Ovary (tissue), 9 donors: Measurements from ENCODE around the gene GRIA4. TPM values are rescaled to one million over a fixed set of nuclear protein-coding genes. Genes with fewer than 3 reads are reported as not detected.
"Not testable (repeated sequence)": the region's sequence is repeated elsewhere in the genome, so short reads cannot be mapped to it uniquely, and the experiment has no call there.

Source experiments
- DNase-seq, 5 donors: peaks; one replicate each; pipeline ENCODE4 v3.0.0-alpha.2; 2019 to 2020
- H3K27ac ChIP-seq, 2 donors: fragments of 200-600 bp; one replicate each; pipeline versions ENCODE4 v1.5.1 to v1.8.0; 2019 to 2022
- H3K27me3 ChIP-seq: fragments of 200-600 bp; one replicate; pipeline ENCODE4 v1.8.0; 2022
- H3K36me3 ChIP-seq: fragments of 200-600 bp; sonication (generic); one replicate; pipeline ENCODE4 v1.5.1; 2019
- H3K4me1 ChIP-seq: one replicate; pipeline ENCODE4 v1.8.1; 2013; ENCODE audit warnings: mild to moderate bottlenecking, moderate library complexity; ENCODE audit not compliant: insufficient read depth
- H3K4me3 ChIP-seq: fragments of 200-600 bp; sonication (generic); one replicate; pipeline ENCODE4 v1.5.1; 2017
- H3K9me3 ChIP-seq, 2 donors: fragments of 200-600 bp in 1 of 2; sonication (generic) in 1 of 2; one replicate each; pipeline versions ENCODE4 v1.5.1 to v1.8.1; 2013 to 2019; ENCODE audit warnings: mild to moderate bottlenecking in 1 of 2, moderate library complexity in 1 of 2
- EP300 ChIP-seq: sonication (generic); formaldehyde crosslinking; IDR thresholded peaks from one replicate; pipeline ENCODE4 v1.6.1; 2017; ENCODE audit warnings: antibody characterized with exemption
- POLR2A ChIP-seq: fragments of 450-650 bp; IDR thresholded peaks from one replicate; pipeline ENCODE4 v1.6.1; 2017; ENCODE audit warnings: antibody characterized with exemption, mild to moderate bottlenecking, moderate library complexity
- whole genome bisulfite sequencing, 3 donors: extraction: QIAGEN DNeasy Blood & Tissue Kit in 1 of 3; methylation state at CpG; one replicate each; pipeline versions ENCODE4 v1.1.5 to v1.1.7; 2013 to 2017; 5-methylcytosine and 5-hydroxymethylcytosine counted together
- intact Hi-C, 4 donors: fragments of 100-400 bp; cut with DNase I; formaldehyde crosslinking; loops; one replicate each; pipeline versions ENCODE4 v1.11.0 to v1.15.1; 2022 to 2023
- polyA plus RNA-seq, 2 donors: library from polyadenylated mRNA; stranded (reverse); fragments of 200-250 nt in 1 of 2; fragments of 350-450 nt in 1 of 2; fragmentation: Illumina TruSeq in 1 of 2; extraction: RNeasy Lipid Tissue Mini Kit (QIAGEN cat#74804) in 1 of 2; gene quantifications; one replicate each; pipeline ENCODE4 v1.2.3, GENCODE V29; 2013 to 2014
- total RNA-seq, 7 donors: library from RNA; depleted of rRNA in 2 of 7; stranded (reverse); fragments of >200 nt in 2 of 7; fragmentation: NEBNext Ultra II Directional in 3 of 7; extraction: Animal tissue kit (Norgen Biotek cat#: 25700) in 3 of 7; gene quantifications; one replicate each; pipeline versions ENCODE4 v1.1.0 to v1.2.4, GENCODE V29; 2016 to 2023
- TF ChIP-seq, protein P1 (sequence below), 3 donors: fragments of 450-650 bp in 2 of 3; fragments of 200-600 bp in 1 of 3; IDR thresholded peaks; one replicate each; pipeline versions ENCODE4 v1.5.1 to v1.8.0; 2016 to 2022; ENCODE audit warnings: antibody characterized with exemption in 3 of 3, mild to moderate bottlenecking in 1 of 3
- donor health status: DM: no; HTN: no; CAD: no; lungs with moderate emphysema.
- donor health status: DM: no; HTN: no; CAD: no.
- donor health status: Bipolar disorder and iron deficiency.
- donor health status: DM: yes; HTN: yes; CAD: no.
- donor health status: DM: no; HTN: no; CAD: no.
- donor health status: DM: yes; HTN: yes; CAD: no.

GRIA4 gene
- total and polyA plus RNA-seq, 9 donors, result 0.07 to 1.1 (median 0.26) TPM; not detected in 3

DNA sequence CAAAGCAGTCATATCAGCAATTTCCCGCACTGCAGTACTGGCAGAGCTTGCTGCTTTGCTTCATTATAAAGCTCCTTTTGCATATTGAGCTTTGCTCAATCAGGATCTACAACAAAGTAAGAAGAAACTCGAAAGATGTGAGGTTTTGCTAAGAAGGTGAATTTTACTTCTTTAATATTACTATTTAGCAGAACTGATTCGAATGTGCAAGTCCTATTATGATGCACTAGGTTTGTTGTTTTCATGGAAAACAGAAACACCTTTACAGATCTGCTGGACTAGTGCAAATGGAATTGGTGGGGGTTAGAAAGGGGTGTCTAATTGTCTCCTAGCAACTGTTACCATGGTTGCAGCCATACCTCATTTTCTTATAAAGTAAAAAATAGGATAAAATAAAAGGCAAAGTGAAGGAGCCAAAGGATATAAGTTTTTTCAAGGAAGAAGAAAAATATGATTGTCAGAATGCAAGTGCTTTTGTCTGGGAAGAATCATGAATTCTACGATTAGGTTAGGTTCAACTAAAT, 259.0 kb downstream of the GRIA4 start:
- WGBS, 3 donors, result 49 to 66% (median 54%) methylated on average over 4 of the region's 4 CpGs
- DNase-seq, result no peak
- TF ChIP-seq POLR2A, result no peak
- no peak for TF ChIP-seq EP300
- TF ChIP-seq, protein P1, sequence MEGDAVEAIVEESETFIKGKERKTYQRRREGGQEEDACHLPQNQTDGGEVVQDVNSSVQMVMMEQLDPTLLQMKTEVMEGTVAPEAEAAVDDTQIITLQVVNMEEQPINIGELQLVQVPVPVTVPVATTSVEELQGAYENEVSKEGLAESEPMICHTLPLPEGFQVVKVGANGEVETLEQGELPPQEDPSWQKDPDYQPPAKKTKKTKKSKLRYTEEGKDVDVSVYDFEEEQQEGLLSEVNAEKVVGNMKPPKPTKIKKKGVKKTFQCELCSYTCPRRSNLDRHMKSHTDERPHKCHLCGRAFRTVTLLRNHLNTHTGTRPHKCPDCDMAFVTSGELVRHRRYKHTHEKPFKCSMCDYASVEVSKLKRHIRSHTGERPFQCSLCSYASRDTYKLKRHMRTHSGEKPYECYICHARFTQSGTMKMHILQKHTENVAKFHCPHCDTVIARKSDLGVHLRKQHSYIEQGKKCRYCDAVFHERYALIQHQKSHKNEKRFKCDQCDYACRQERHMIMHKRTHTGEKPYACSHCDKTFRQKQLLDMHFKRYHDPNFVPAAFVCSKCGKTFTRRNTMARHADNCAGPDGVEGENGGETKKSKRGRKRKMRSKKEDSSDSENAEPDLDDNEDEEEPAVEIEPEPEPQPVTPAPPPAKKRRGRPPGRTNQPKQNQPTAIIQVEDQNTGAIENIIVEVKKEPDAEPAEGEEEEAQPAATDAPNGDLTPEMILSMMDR (IDR thresholded peaks at IDR 0.05), result no peak
- no peak overlapping the region for H3K4me3 ChIP-seq
- no peak overlapping the region for H3K27ac ChIP-seq
- no peaks in the 10 kb centered on the region for H3K4me1 ChIP-seq
- no peaks in the 10 kb centered on the region for H3K27me3 ChIP-seq
- no peaks in the 10 kb centered on the region for H3K9me3 ChIP-seq
- intact Hi-C loops, result no loop called here
- H3K36me3 ChIP-seq, result no peaks in the 10 kb centered on the region

GRCh38 chr11:105870516-105871113, 260.7 kb downstream of the GRIA4 start:
- H3K27me3 ChIP-seq, result no peaks in the 10 kb centered on the region
- no peak for DNase-seq
- no peaks in the 10 kb centered on the region for H3K4me1 ChIP-seq
- intact Hi-C loops, result no loop called here
- H3K4me3 ChIP-seq, result no peak overlapping the region
- TF ChIP-seq POLR2A, result no peak
- no peak for TF ChIP-seq EP300
- TF ChIP-seq, protein P1 (IDR thresholded peaks at IDR 0.05), result no peak
- no peaks in the 10 kb centered on the region for H3K9me3 ChIP-seq
- 80 to 86% (median 80%) methylated on average over 8 of the region's 8 CpGs for WGBS, 3 donors
- H3K27ac ChIP-seq, result no peak overlapping the region
- no peaks in the 10 kb centered on the region for H3K36me3 ChIP-seq

DNA sequence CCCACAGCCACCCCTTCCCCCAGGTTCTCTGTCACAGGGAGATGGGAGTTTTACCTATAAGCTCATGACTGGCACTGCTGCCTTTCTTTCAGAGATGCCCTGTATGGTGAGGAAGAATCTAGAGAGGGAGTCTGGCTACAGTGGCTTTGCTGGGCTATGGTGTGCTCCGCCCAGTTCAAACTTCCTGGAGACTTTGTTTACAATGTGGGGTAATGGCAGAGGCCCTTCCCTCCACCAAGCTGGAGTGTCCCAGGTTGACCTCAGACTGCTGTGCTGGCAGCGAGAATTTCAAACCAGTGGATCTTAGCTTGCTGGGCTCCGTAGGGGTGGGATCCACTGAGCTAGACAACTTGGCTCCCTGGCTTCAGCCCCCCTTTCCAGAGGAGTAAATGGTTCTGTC, 268.6 kb downstream of the GRIA4 start:
- Histone ChIP-seq H3K27ac (no peak overlapping the region), H3K9me3 (no peaks in the 10 kb centered on the region), H3K36me3 (no peaks in the 10 kb centered on the region), H3K27me3 (no peaks in the 10 kb centered on the region), H3K4me3 (no peak overlapping the region), H3K4me1 (no peaks in the 10 kb centered on the region)
- DNase-seq, result no peak
- intact Hi-C loops, result loop anchor here in 1 of 4 donors (2.0 kb wide), 1 partner anchor 76 kb away; no protein-coding TSS in a partner anchor
- TF ChIP-seq EP300 (no peak), POLR2A (no peak)
- TF ChIP-seq, protein P1 (IDR thresholded peaks at IDR 0.05), result no peak
- 90 to 97% (median 93%) methylated on average over 3 of the region's 3 CpGs for WGBS, 3 donors

DNA sequence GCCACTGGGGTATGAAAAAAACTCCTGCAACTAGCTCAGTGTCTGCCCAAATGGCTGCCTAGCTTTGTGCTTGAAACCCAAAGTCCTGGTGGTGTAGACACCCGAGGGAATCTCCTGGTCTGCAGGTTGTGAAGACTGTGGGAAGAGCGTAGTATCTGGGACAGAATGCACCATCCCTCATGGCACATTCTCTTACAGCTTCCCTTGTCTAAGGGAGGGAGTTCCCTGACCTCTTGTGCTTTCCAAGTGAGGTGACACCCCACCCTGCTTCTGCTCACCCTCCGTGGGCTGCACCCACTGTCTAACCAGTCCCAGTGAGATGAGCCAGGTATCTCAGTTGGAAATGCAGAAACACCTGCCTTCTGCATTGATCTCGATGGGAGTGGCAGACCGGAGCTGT, 269.1 kb downstream of the GRIA4 start:
- not testable (repeated sequence) for H3K27me3 ChIP-seq, H3K36me3 ChIP-seq, H3K27ac ChIP-seq, H3K4me1 ChIP-seq, H3K4me3 ChIP-seq, H3K9me3 ChIP-seq, DNase-seq
- 64 to 89% (median 72%) methylated on average over 5 of the region's 5 CpGs for WGBS, 3 donors
- intact Hi-C loops, result loop anchor here in 1 of 4 donors (2.0 kb wide), 1 partner anchor 76 kb away; no protein-coding TSS in a partner anchor

- intact Hi-C loops, result no loop called here
- Histone ChIP-seq H3K4me1 (no peaks in the 10 kb centered on the region), H3K36me3 (no peaks in the 10 kb centered on the region), H3K4me3 (no peak overlapping the region), H3K9me3 (no peaks in the 10 kb centered on the region), H3K27me3 (no peaks in the 10 kb centered on the region), H3K27ac (no peak overlapping the region)
- no peak for TF ChIP-seq POLR2A
- TF ChIP-seq, protein P1 (IDR thresholded peaks at IDR 0.05), result no peak
- TF ChIP-seq EP300, result no peak
- no peak for DNase-seq
Measured at GRCh38 chr11:105881027-105881426, 271.2 kb downstream of the GRIA4 start.
